Endometrium (tissue), 2 donors: ENCODE measurements around the gene TACR2.

ENCODE experiments used
- FAIRE-seq: peaks from 2 replicates; lab custom pipeline; 2012; peaks lifted over from hg19 to GRCh38; lab: Jason Lieb, UNC
- donor health status: control.
- donor health status: control.

TACR2 gene

DNA sequence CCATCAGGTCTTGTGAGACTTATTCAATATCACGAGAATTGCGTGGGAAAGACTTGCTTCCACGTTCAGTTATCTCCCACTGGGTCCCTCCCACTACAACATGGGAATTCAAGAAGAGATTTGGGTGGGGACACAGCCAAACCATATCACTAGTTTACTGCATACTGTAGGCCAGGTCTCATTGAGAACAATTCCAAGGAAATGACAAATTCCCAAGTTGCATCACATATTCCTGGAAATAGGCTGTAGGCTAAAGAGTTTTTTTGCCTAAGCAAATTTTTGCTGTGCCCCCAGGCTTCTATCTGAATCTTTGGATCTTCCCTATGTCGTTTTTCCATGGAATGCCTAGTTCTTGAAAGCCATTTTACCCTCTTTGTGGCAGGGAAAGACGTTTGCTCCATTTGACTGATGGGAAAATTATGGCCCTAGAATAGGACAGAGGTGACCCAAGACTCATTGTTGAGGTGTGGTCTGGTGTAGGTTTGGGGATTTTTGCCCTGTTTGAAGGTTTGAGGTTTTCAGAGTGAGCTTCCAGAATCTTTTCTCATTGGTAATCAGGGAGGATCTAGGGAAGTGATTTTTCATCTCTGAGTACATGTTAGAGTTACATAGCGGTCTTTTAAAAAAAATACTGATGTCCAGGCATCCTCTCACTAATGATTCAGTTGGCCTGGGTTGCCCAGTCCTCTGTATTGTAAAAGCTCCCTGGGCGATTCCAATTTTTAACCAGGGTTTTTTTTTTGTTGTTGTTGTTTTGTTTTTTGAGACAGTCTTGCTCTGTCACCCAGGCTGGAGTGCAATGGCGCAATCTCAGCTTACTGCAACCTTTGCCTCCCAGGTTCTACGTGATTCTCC, 44.4 kb downstream of the TACR2 start:
- FAIRE-seq = no peak

DNA sequence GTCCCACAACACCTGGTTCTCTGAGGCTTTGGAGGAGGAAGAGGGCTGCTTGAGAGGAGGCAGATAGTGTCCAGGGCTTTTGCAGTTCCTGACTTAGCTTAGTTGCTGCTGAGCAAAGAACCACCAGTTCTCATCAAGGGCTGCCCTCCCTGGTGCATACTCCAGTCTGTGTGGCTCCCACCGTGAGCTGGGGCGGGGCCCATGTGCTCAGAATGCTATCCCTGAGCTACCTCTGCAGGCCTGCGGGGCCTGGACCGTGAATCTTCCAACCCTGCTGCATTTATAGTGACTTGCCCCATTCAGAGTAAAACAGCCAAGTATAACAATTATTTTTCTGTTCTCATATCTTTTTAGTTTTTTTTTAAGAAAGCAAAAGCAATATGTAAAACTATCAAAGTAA, 49.2 kb downstream of the TACR2 start:
- FAIRE-seq = no peak

DNA sequence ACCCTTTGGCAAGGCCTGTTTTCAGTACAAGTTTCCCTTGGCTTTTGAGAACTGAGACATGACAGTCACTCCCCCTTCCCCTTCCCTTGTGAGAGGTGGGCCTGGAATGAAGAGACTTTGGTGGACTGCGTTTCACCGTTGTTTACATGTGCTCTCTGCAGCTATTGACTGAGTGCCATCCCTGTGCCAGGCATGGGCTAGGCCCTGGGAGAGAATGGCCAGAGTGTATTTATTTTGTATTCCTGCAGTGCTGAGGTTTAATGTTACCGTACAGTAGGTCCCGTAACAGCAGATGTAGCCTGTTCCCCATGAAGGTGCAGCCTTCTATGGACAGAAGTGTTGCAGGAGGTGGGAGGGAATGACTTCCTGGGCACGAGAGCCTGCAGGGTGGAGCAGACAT, 50.0 kb downstream of the TACR2 start:
- no peak for FAIRE-seq

DNA sequence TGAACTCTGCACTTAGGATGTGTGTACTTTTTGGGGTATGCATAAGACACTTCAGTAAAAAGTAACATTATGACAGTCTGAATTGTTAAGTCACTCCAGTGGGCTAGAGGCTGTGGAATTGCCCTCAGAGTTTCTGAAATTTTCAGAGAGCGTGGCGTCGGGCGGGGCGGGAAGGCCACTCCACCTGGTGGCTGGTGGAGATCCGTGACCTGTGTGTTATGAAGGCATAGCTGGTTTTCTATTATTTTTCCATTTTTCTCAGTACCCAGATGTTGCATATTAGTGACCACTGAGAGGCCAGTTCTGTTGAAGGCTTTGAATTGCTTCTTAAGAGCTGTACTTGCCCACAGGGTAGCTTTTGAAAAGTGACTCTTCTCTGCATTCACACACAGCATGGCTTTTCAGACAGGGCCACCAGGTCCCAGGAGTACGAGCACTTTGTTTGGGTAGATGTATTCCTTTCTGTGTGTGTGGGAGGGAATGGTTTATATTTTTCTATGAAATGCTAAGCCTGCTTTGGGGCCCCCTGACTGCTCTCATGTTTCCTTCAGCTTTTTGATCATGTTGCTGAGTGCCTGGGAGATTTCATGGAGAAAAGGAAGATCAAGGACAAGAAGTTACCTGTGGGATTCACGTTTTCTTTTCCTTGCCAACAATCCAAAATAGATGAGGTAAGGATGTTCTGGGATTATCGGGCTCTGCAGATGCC, 52.3 kb downstream of the TACR2 start:
- no peak for FAIRE-seq

DNA sequence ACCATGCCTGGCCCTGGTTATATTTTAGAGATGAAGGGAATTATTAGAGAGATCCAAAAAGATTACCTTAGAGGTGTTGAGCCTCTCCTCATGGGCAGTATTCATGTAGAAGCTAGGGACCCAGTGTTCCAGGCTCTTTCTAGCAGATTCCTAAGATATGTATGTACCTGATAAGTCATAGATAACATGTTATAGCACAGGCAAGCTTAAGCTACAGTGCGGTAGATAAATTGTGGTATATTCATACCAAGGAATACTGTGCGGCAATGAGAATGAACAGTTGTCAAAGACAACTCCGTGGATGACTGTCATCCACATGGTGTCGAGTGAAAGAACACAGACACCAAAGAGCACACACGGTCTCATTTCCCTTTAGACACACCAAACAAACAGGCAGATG, 53.1 kb downstream of the TACR2 start:
- no peak for FAIRE-seq

DNA sequence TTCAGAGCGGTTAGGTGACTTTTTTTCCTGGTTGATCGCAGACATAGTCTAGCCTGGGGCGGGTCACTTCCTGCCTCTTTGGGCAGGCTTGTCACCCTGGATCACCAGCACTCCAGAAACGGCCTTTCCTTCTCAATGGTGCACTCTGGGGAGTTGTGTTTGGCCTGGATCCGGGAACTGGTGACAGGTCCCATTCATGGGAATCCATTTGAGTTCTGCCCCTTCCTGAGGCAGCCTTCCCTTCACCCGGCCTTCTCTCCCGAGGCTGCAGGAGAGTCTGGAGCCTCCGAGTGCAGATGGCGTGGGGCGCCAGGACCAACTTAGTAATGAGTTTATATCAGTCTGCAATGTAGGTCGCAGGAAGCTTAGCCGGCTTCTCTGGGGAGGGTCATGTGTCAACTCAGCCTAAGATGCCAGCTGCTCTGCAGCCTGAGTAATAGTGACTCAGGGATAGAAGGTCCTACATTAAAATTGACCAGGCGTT, 54.2 kb downstream of the TACR2 start:
- FAIRE-seq = no peak

DNA sequence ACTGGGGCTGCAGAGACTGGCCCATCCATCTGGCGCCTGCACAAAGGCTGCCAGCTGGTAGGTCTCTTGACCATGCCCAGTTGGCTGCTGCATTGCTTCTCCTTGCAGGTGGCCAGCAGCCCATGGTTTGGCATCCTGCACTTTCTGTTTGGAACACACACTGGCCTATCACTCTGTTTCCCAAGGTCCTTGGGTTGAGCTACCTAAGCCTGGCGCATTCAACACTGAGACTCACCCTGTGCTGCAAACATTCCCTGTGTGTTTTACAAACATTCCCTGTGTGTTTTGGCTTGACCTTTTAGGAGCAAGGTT, 55.5 kb downstream of the TACR2 start:
- no peak for FAIRE-seq

DNA sequence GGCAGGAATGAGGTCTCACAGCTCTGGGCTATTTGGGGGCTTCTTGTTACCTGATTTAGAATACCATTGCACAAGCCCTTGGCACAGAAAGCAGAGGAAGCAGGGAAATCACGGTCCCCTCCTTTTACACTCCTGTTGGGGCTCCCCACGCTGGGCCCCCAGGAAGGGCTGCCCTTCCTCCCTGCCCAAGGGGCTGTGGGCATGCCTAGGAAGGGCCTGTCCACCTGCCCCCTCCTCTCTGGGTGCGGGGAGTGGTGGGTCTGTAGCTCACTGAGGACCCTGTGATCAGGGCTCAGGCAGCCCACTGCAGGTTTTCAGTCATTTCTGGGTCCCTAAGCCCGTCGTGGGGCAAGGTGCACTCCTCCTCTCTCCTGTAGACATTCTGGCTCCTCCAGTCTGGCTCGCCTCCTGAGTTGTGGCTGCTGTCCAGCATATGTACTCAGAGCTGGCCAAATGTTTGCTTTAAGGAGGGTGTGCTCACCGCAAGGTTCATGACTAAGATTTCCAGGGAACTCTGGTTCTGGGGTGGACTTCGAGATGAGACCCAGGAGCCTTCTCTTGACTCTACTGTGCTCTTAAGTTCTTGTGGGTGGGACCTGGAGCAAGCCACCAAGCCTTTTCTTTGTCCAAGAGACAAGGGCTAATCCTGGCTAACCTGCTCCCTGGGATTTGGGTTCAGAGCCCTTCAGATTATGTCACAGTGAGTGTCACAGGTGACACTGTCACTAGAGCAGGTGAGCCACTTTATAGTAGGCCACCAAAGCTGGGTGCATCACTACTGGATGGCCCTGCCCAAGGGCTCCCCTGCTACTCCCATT, 56.0 kb downstream of the TACR2 start:
- no peak for FAIRE-seq

DNA sequence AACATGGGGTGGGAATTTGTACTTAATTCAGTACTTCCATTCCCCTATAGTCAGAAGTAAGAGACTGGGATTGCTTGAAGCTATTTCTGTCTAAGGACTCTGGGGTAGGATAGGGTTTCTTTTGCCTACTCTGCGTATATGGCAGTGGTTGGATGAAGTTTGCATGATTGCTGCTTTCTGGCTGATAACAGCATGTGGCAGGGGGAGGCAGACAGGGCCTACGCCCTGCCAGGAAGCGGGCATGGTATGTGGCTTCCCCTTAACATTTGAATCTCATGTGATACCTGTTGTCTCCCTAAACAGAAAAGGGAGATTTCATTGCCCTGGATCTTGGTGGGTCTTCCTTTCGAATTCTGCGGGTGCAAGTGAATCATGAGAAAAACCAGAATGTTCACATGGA, 57.1 kb downstream of the TACR2 start:
- no peak for FAIRE-seq

DNA sequence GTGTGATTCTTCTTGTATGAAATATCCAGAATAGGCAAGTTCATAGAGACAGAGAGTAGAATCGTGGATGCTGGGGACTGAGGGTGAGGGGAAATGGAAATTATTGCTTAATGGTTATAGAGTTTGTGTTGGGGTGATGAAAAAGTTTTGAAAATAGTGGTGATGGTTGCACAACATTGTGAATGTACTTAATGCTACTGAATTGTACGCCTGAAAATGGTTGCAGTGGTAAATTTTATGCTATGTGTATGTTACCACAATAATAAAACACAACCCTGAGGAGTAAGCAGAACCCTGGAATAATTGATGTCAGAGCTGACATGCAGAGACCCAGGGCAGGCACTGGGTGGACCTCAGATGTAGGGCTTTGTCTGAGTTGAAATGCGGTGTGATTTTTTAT, 57.6 kb downstream of the TACR2 start:
- FAIRE-seq = no peak

DNA sequence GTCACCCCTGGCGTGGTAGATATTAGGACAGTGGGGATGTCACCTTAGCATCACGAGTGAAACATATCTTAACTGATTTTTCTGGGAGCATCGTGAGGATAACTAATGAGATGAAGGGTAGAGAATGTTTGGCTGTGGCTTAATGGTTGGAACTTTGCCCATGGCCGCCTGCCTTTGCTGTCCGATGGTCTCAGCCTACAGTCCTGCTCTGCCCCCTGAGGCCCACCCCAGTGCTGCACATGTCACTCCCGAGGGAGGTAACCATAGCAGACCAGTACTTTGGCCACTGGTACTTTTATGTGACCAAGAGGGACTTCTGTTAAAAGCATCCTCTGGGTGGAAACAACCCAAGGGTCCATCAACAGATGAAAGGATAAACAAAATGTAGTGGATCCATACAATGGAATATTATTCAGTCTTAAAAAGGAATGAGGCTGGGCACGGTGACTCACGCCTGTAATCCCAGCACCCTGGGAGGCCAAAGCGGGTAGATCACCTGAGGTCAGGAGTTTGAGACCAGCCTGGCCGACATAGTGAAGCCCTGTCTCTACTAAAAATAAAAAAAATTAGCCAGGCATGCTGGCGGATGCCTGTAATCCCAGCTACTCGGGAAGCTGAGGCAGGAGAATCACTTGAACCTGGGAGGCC, 58.4 kb downstream of the TACR2 start:
- FAIRE-seq = no peak

DNA sequence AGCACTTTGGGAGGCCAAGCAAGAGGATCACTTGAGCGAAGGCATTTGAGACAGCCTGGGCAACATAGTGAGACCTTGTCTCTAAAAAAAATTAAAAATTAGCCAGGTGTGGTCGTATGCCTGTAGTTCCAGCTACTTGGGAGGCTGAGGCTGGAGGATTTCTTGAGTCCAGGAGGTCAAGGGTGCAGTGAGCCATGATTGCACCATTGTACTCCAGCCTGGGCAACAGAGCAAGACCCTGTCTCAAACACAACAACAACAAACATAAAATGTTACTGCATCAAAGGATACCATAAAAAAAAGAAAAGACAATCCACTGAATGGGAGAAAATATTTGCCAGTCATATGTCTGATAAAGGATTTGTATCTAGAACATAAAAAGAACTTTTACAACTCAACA, 60.5 kb downstream of the TACR2 start:
- FAIRE-seq = no peak

DNA sequence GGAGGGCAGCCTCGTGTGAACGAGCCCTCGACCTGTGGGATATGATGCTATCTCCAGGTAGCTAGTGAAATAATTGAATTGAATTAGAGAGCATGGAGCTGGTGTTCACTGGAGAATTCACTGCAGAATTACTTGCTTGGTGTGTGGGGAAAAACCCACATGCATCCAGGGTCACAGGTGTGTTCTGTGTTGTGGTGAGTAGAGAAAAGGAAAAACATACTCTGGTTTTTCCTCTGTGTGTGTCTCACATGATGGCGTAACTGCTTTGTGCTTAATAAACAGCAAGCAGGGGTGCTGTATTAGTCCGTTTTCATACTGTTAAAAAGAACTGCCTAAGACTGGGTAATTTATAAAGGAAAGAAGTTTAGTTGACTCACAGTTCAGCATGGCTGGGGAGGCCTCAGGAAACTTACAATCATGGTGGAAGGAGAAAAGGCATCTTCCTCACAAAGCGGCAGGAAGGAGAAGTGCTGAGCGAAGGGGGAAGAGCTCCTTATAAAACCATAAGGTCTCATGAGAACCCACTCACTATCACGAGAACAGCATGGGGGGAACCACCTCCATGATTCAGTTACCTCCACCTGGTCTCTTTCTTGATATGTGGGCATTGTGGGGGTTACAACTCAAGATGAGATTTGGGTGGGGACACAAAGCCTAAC, 62.6 kb downstream of the TACR2 start:
- FAIRE-seq = no peak
